DMS79 (cell line): ENCODE data around the gene RPL38.

Experiments used
- DNase-seq: peaks from one replicate; lab custom pipeline; 2025; lab: John Stamatoyannopoulos, UW

RPL38 gene

GRCh38 chr17:74227271-74228080 is 24.0 kb downstream of the RPL38 start:
- DNase-seq = no peak

- DNase-seq = no peak
Observed at GRCh38 chr17:74228306-74228978, 25.0 kb downstream of the RPL38 start.

GRCh38 chr17:74230896-74231295 is 27.4 kb downstream of the RPL38 start:
- no peak for DNase-seq

- no peak for DNase-seq
Observed at GRCh38 chr17:74231928-74232907, 28.7 kb downstream of the RPL38 start.

- DNase-seq = no peak
Observed at GRCh38 chr17:74233937-74234336, 30.5 kb downstream of the RPL38 start.

GRCh38 chr17:74234486-74234885 is 31.0 kb downstream of the RPL38 start:
- no peak for DNase-seq

- no peak for DNase-seq
Observed at GRCh38 chr17:74235040-74235581, 31.6 kb downstream of the RPL38 start.

- DNase-seq = no peak
Observed at GRCh38 chr17:74235911-74236371, 32.5 kb downstream of the RPL38 start.

GRCh38 chr17:74237321-74237720 is 33.8 kb downstream of the RPL38 start:
- DNase-seq = no peak

GRCh38 chr17:74239172-74239571 is 35.7 kb downstream of the RPL38 start:
- DNase-seq = no peak

GRCh38 chr17:74240618-74241205 is 37.2 kb downstream of the RPL38 start:
- DNase-seq = no peak

- no peak for DNase-seq
Observed at GRCh38 chr17:74241431-74241830, 38.0 kb downstream of the RPL38 start.

GRCh38 chr17:74241847-74242246 is 38.4 kb downstream of the RPL38 start:
- DNase-seq = no peak

GRCh38 chr17:74243013-74243755 is 39.7 kb downstream of the RPL38 start:
- DNase-seq = no peak

GRCh38 chr17:74244128-74244527 is 40.6 kb downstream of the RPL38 start:
- no peak for DNase-seq

- no peak for DNase-seq
Observed at GRCh38 chr17:74244548-74244947, 41.1 kb downstream of the RPL38 start.

GRCh38 chr17:74245145-74245831 is 41.8 kb downstream of the RPL38 start:
- no peak for DNase-seq

- DNase-seq = no peak
Observed at GRCh38 chr17:74245871-74246270, 42.4 kb downstream of the RPL38 start.

GRCh38 chr17:74249590-74250270 is 46.3 kb downstream of the RPL38 start:
- DNase-seq = no peak
